AG08395 (cell line): ENCODE results near the gene KIF5B.
"Not testable (repeated sequence)": the region's sequence is repeated elsewhere in the genome, so short reads cannot be mapped to it uniquely, and the experiment has no call there.

Source experiments
- DNase-seq: peaks from one replicate; pipeline ENCODE4 v3.0.0; 2012; ENCODE audit warnings: mixed read lengths, low spot score

The KIF5B gene

GRCh38 chr10:32059472-32059871, 3.2 kb upstream of the KIF5B start:
- no peak for DNase-seq

DNA sequence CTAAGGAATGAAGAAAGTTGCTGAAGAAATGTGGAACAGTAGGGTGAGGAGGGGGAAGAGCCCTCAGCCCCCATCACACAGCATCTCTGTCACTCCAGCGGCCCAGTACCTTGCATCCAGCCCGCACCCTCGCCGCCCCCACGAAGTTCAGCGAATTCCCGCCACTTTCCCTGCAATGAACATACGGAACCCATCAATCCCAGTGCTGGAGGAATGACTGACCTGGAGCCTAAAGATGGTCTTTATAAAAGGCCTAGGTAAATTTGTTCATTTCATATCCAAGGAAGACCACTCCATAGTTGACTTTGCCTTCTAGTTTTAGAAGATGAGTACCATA, 779 bp upstream of the KIF5B start:
- DNase-seq: no peak

GRCh38 chr10:32055478-32056135, 618 bp downstream of the KIF5B start:
- peak; percentile 46 for DNase-seq

GRCh38 chr10:32054094-32054493, 2.1 kb downstream of the KIF5B start:
- DNase-seq: peak; percentile 18

DNA sequence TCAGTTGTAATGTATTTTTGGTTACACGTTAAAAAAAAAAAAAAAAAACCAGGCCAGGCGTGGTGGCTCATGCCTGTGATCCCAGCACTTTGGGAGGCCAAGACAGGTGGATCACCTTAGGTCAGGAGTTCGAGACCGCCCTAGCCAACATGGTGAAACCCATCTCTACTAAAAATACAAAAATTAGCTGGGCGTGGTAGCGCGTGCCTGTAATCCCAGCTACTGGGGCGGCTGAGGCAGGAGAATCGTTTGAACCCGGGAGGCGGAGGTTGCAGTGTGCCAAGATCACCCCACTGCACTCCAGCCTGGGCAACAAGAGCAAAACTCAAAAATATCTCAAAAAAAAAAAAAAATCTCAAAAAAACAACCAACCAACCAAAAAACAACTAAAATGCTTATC, 2.8 kb downstream of the KIF5B start:
- DNase-seq: not testable (repeated sequence)

DNA sequence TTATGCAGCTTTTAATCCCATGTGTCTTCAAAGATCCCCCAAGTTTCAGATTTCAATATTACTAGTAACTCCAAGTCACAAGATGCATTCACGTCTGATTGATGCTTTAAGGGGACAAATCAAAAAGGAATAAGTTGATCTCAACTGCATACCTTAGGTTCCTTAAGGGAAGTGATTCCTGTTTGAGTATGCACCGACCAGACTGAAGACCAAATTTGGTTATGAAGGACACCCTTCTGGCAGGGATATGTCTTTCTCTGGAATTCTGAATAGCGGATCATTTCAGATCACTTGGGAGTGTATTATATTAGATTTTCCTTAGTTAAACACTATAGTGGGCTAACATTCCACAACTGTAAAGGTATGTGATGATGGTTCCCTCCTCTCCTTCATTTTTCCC, 4.3 kb downstream of the KIF5B start:
- DNase-seq: no peak

- no peak for DNase-seq
Measured at GRCh38 chr10:32050177-32050576, 6.0 kb downstream of the KIF5B start.

- DNase-seq: no peak
Measured at GRCh38 chr10:32049113-32049512, 7.1 kb downstream of the KIF5B start.

GRCh38 chr10:32048282-32048681, 7.9 kb downstream of the KIF5B start:
- no peak for DNase-seq

GRCh38 chr10:32047881-32048280, 8.3 kb downstream of the KIF5B start:
- DNase-seq: no peak

DNA sequence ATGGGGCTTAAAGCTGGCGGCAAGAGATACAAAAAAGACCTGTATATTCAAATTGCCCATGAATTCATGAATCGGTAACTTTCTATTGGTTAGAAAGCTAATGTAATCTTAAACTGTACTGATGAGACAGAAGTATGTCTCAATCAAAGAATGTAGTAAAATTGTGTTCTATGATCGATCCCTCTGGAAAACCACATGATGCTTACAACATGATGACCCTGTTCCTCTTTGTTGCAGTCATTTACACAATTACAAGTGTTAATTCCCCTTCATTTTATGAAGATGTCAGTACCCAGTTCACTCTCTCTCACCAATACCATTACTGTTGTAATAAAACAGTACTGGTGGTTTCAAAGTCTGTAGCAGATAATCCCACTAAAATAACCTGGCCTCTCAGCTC, 10.1 kb downstream of the KIF5B start:
- no peak for DNase-seq

DNA sequence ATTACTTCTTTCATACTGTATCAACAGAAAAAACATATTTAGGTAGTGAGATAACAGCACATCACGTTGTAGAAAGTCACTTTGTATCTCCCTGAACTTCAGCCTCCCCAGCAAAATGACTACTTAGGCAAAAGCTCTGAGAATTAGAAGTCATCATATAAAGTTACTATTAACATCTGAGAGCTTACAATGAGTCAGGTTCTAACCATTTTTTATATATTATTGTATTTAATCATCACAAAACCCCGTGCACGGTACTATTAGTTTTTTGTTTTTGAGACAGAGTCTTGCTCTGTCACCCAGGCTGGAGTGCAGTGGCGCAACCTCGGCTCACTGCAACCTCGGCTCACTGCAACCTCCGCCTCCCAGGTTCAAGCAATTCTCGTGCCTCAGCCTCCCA, 13.5 kb downstream of the KIF5B start:
- peak; percentile 49 for DNase-seq

- DNase-seq: no peak
Measured at GRCh38 chr10:32041290-32042028, 14.8 kb downstream of the KIF5B start.

GRCh38 chr10:32039734-32040133, 16.5 kb downstream of the KIF5B start:
- DNase-seq: no peak

GRCh38 chr10:32038777-32039176, 17.4 kb downstream of the KIF5B start:
- DNase-seq: no peak

DNA sequence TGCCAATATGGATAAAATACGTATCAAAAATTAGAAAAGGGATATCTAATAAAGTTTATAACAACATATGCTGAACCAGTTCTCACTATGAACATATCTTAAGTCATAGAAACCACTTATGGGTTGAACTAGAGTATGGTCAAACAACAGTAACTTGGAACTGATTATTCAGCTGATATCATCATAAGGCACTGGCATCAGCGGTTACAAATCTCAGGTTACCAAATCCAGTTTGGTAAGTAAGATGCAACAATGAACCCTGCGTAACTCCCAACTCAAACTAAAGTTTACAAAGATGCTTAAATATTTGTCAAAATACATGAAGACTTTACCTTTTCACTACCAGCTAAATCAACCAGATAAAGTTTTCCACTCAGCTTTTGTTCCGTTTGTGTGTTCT, 19.3 kb downstream of the KIF5B start:
- DNase-seq: no peak

DNA sequence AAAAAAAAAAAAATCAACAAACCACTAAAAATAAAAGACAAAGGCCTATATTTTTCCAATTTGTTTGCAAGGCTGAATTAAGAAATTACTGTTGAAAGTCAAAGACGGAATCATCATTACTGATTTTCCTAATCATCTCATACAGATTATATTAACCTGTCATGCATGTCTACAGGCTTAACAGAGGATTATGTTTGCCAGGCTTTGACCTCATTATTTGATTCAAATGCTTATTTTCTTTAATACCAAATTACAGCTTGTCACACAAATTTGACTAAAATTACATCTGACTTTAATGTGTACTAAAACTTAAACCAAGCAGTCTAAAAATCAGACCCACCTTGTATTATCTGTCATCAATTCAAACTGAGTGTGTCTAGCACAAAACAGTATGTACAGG, 21.2 kb downstream of the KIF5B start:
- no peak for DNase-seq

DNA sequence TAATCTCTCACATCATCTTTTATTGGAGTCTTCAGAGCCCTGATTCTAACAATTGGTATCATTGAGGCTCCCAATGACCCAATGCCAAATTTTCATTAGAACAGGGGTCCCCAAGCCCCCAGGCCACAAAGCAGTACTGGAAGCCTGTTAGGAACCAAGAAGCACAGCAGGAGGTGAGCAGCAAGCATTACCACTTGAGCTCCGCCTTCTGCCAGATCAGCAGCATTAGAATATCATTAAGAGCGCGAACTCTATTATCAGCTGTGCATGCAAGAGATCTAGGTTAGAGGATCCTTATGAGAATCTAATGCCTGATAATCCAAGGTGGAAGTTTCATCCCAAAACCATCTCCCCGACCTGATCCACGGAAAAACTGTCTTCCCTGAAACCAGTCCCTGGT, 23.1 kb downstream of the KIF5B start:
- DNase-seq: no peak

GRCh38 chr10:32031920-32032319, 24.3 kb downstream of the KIF5B start:
- DNase-seq: no peak

DNA sequence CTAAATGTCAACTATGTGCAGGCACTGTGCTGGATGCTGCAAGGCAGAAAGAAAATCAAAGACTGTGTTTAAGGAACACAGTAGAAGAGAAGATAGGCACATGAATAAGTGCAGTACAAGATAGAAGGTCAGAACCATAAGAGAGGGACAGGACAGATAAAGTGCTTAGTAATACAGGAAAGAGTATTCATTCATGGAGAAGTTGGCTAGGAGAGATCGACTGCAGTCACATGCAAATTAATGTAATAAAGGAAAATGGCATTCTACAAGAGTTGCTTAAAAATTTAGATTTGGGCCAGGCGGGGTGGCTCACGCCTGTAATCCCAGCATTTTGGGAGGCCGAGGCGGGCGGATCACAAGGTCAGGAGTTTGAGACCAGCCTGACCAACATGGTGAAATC, 24.8 kb downstream of the KIF5B start:
- no peak for DNase-seq

GRCh38 chr10:32028710-32029109, 27.5 kb downstream of the KIF5B start:
- no peak for DNase-seq

DNA sequence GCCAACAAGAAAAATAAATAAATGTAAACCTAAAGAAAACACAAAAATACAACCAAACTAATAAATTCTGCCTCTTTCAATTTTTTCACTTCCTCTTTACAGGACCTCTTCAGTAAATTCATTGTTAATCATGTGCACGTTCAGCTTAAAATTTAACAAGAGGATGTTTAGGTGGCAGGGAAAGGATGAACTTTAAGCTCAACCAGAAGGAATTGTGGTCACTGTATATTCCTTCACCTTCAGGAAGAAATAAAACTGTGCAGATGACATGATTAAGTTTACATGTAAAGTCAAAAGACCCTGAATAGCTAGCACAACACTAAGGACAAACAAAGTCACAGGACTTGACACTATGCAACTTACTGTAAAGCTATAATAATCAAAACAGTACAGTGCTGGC, 33.0 kb downstream of the KIF5B start:
- DNase-seq: no peak

- no peak for DNase-seq
Measured at GRCh38 chr10:32017044-32017443, 39.2 kb downstream of the KIF5B start.

DNA sequence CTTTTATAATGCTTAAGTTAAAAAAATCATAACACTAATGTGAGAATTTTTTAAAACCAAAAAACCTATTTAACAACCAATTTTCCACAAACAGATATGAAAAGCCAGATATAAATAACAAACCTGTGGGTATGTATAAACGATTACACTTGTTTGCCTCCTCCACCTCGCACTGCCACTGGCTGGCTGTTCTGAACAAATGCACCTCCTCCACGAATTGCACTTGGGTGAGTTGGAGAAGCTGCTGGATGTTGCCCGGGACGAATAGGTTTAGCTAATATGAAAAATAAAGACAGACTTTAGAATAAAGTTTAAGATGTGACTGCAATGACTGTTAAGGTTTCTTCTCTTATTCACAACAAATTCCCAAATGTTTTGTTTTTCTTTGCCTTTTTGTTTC, 40.8 kb downstream of the KIF5B start:
- no peak for DNase-seq
